Skeletal muscle tissue (tissue), 4 donors: ENCODE results near the gene ANAPC1. TPM values are rescaled to one million over a fixed set of nuclear protein-coding genes. Genes with fewer than 3 reads are reported as not detected.
"Not testable (repeated sequence)": the region's sequence is repeated elsewhere in the genome, so short reads cannot be mapped to it uniquely, and the experiment has no call there.

Experiments
- H3K27ac ChIP-seq: one replicate; pipeline ENCODE4 v1.7.0; 2013; ENCODE audit warnings: mild to moderate bottlenecking, low read depth, low read length, inconsistent platforms
- H3K27me3 ChIP-seq, 3 donors: one replicate each; pipeline ENCODE4 v1.7.0; 2013; ENCODE audit warnings: low read length in 3 of 3; ENCODE audit not compliant: control insufficient read depth in 3 of 3, insufficient read depth in 3 of 3
- H3K36me3 ChIP-seq, 3 donors: one replicate each; pipeline ENCODE4 v1.7.0; 2013; ENCODE audit warnings: low read length in 3 of 3; ENCODE audit not compliant: control insufficient read depth in 3 of 3, insufficient read depth in 3 of 3
- H3K4me1 ChIP-seq, 3 donors: one replicate each; pipeline ENCODE4 v1.7.0; 2013; ENCODE audit warnings: low read length in 3 of 3, mild to moderate bottlenecking in 3 of 3; ENCODE audit not compliant: control insufficient read depth in 3 of 3, insufficient read depth in 3 of 3
- H3K4me3 ChIP-seq, 3 donors: one replicate each; pipeline ENCODE4 v1.7.0; 2013; ENCODE audit warnings: low read length in 3 of 3
- H3K9ac ChIP-seq, 3 donors: one replicate each; pipeline ENCODE4 v1.7.0; 2013; ENCODE audit warnings: low read length in 3 of 3, mild to moderate bottlenecking in 3 of 3, moderate library complexity in 2 of 3, low read depth in 1 of 3
- H3K9me3 ChIP-seq, 3 donors: one replicate each; pipeline ENCODE4 v1.7.0; 2013; ENCODE audit warnings: low read length in 3 of 3; ENCODE audit not compliant: control insufficient read depth in 3 of 3
- total RNA-seq: library from RNA; depleted of rRNA; stranded (reverse); fragments of >200 nt; gene quantifications from one replicate; pipeline ENCODE4 v1.2.3, GENCODE V29; 2014
- donor health status: Osteomylitis.

The ANAPC1 gene
- total RNA-seq, 1 donor from 2014 or later: 38.6 TPM

GRCh38 chr2:111828217-111828766 is 55.7 kb downstream of the ANAPC1 start:
- not testable (repeated sequence) for H3K9ac ChIP-seq, H3K27me3 ChIP-seq, H3K4me3 ChIP-seq, H3K36me3 ChIP-seq, H3K27ac ChIP-seq, H3K9me3 ChIP-seq, H3K4me1 ChIP-seq

GRCh38 chr2:111812970-111813622 is 70.9 kb downstream of the ANAPC1 start:
- H3K9me3 ChIP-seq, H3K9ac ChIP-seq, H3K36me3 ChIP-seq: not testable (repeated sequence)

GRCh38 chr2:111790633-111791032 is 93.4 kb downstream of the ANAPC1 start:
- H3K27me3 ChIP-seq, H3K4me1 ChIP-seq, H3K9me3 ChIP-seq, H3K27ac ChIP-seq, H3K9ac ChIP-seq, H3K4me3 ChIP-seq, H3K36me3 ChIP-seq: not testable (repeated sequence)

More at GRCh38 chr2:111812970-111813622, 70.9 kb downstream of the ANAPC1 start:
- H3K27me3 ChIP-seq, H3K4me1 ChIP-seq, H3K4me3 ChIP-seq, H3K27ac ChIP-seq: not testable (repeated sequence)

- not testable (repeated sequence) for H3K4me3 ChIP-seq, H3K4me1 ChIP-seq, H3K9me3 ChIP-seq, H3K9ac ChIP-seq, H3K36me3 ChIP-seq, H3K27ac ChIP-seq, H3K27me3 ChIP-seq
Observed at GRCh38 chr2:111784081-111784480, 99.9 kb downstream of the ANAPC1 start.

- not testable (repeated sequence) for H3K4me1 ChIP-seq, H3K9me3 ChIP-seq, H3K36me3 ChIP-seq, H3K27me3 ChIP-seq, H3K9ac ChIP-seq, H3K27ac ChIP-seq, H3K4me3 ChIP-seq
Observed at GRCh38 chr2:111782195-111782594, 101.8 kb downstream of the ANAPC1 start.

GRCh38 chr2:111781443-111782094 is 102.4 kb downstream of the ANAPC1 start:
- H3K27me3 ChIP-seq, H3K4me3 ChIP-seq, H3K4me1 ChIP-seq, H3K27ac ChIP-seq, H3K36me3 ChIP-seq, H3K9ac ChIP-seq, H3K9me3 ChIP-seq: not testable (repeated sequence)

GRCh38 chr2:111777155-111777554 is 106.8 kb downstream of the ANAPC1 start:
- H3K36me3 ChIP-seq, H3K9me3 ChIP-seq, H3K27ac ChIP-seq, H3K4me1 ChIP-seq, H3K4me3 ChIP-seq, H3K27me3 ChIP-seq, H3K9ac ChIP-seq: not testable (repeated sequence)

- not testable (repeated sequence) for H3K9ac ChIP-seq, H3K27me3 ChIP-seq, H3K4me1 ChIP-seq, H3K27ac ChIP-seq, H3K4me3 ChIP-seq, H3K36me3 ChIP-seq, H3K9me3 ChIP-seq
Observed at GRCh38 chr2:111776296-111776695, 107.7 kb downstream of the ANAPC1 start.

- H3K27ac ChIP-seq, H3K36me3 ChIP-seq, H3K9me3 ChIP-seq, H3K4me3 ChIP-seq, H3K4me1 ChIP-seq, H3K9ac ChIP-seq, H3K27me3 ChIP-seq: not testable (repeated sequence)
Observed at GRCh38 chr2:111772180-111772579, 111.8 kb downstream of the ANAPC1 start.

- not testable (repeated sequence) for H3K36me3 ChIP-seq, H3K27ac ChIP-seq, H3K9me3 ChIP-seq
Observed at GRCh38 chr2:111770916-111771658, 112.9 kb downstream of the ANAPC1 start.

More at GRCh38 chr2:111770916-111771658, 112.9 kb downstream of the ANAPC1 start:
- H3K4me3 ChIP-seq, H3K4me1 ChIP-seq, H3K27me3 ChIP-seq, H3K9ac ChIP-seq: not testable (repeated sequence)
